ENCODE data around the gene AAGAB.
"Not testable (repeated sequence)": the region's sequence is repeated elsewhere in the genome, so short reads cannot be mapped to it uniquely, and the experiment has no call there.

AAGAB gene

DNA sequence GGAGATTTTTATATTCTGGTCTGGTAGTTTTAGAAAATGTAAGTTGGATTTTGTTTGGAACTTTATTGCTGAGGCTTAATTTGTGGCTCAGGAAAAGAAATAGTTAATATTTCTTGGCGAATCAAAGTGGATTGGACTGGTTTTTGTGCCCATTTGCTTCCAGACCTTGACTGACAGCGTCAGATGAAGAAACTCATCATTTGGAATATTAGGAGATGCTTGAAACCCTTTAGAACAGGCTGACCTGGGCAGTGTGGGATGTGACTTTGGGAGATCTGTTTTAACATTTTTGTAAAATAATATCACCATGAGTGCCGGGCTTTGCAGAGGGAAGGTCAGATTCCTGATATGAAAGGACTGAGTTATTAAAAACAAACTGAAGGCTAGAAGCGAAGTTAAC is 83.0 kb downstream of the AAGAB start:
- no peak for DNase-seq (ENCODE audit: low spot score)

- DNase-seq (ENCODE audit: low spot score), result no peak
Observed at GRCh38 chr15:67170143-67170925, 84.1 kb downstream of the AAGAB start.

DNA sequence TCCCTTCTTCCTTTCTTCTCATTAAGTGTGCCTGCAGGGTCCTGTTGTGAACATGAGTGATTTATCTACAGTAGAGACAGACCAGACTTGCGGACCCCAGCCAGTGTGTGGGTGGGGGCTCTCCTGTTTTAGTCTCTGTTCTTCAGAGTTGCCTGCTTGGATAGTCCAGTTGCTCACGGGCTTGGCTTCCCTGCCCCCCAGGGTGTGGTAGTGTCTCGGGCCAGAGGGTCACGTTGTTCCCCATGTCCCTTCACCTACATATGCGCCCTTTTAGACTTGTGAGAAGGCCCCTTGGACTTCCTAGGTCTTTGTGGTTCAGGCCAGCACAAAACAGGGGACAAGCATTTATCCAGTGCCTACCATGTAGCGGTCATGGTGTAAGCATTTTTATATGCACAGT is 85.8 kb downstream of the AAGAB start:
- DNase-seq (ENCODE audit: low spot score), result no peak

DNA sequence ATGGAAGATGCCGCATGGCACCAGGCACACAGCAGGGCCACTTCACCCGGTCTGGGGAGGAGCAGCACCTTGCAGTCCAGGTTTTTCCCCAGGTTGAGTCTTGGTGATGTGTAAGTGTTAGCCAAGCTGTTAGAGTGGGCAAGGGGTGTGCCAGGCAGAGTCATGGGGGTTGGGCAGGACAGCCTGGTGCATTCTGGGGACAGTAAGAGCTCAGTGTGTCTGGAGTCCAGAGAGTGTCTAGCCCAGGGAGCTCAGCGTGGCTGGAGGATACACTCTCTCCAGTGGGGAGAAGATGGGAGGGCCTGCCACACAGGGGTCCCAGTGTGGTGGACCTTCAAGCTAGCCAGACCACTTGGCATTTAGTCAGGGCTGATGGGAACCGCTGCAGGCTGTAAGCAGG is 87.4 kb downstream of the AAGAB start:
- no peak for DNase-seq (ENCODE audit: low spot score)

- no peak for DNase-seq (ENCODE audit: low spot score)
Observed at GRCh38 chr15:67166280-67167009, 88.0 kb downstream of the AAGAB start.

DNA sequence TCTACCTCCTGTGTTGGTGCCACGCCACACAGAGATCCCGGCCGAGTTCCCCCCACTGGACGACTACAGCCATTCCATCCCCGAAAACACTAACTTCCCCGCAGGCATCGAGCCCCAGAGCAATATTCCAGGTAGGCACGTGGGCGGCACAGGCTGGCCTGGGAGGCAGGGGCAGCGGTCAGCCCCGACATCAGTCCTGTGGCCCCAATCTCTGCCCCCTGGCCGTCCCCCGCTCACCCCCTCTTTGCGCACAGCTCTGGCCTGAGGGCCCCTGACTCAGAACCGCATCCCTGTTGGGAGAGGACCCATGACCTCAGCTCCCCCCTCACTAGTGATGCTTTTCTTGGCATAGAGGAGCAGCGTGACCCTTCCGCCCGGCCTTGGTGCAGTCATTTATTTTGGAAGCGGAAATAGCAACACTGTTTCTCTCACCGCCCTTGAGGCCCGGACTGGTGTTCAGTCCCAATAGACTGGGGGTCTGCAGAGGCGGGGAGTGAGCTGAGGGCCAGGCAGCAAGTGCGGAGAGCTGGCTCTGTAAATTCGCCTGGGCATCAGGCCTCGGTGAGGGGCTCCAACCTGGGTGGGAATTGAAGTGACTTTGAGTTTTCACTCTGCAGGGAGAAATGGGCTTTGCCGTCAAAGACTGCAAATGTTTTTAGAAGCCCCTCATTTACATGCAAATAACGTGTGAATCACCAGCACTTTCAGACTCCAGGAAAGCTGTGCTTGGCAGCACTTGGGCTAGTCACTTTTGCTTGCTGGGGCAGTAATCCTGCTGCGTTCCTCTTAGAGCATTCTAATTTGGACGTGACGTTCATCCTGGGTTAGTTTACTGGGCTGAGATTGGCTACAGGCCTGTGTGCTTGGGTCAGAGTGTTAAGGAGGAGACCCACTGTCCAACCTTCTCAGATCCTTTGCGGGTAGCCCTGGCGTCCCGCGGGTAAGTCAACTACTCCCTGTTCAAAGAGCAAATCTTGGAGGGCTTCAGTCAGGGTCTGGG is 88.9 kb downstream of the AAGAB start:
- no peak for DNase-seq (ENCODE audit: low spot score)

DNA sequence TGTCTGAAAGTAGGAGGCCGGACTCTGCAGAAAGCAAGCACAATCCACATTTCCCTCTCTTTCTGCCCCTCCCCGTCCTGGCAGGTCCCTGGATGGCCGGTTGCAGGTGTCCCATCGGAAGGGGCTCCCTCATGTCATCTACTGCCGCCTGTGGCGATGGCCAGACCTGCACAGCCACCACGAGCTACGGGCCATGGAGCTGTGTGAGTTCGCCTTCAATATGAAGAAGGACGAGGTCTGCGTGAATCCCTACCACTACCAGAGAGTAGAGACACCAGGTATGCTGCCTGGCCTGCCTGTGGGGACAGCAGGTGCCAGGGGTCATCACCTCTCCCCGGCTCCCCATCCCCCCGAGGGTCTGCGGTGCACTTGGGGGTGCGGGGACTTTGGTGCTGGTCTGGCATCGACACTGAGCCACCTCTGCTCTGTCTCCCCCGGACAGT is 89.6 kb downstream of the AAGAB start:
- no peak for DNase-seq (ENCODE audit: low spot score)

DNA sequence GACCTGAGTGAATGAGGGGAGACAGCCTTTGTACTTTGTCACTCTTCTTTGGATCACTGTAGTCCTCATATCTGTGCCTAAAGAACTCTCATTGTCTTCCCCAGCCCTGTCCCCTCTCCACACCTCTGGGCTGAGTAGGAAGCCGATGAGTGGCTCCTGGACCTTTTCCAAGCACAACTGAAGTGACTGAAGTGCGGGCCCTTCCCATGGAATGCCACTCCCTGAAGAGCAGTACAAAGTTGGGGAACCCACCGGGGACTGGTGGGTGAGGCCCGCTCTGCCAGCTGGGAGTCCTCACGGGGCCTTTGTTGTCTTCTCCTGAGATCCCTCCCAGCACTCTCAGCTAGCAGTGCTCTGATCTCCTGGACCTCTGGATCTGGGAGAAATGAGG is 90.1 kb downstream of the AAGAB start:
- no peak for DNase-seq (ENCODE audit: low spot score)

DNA sequence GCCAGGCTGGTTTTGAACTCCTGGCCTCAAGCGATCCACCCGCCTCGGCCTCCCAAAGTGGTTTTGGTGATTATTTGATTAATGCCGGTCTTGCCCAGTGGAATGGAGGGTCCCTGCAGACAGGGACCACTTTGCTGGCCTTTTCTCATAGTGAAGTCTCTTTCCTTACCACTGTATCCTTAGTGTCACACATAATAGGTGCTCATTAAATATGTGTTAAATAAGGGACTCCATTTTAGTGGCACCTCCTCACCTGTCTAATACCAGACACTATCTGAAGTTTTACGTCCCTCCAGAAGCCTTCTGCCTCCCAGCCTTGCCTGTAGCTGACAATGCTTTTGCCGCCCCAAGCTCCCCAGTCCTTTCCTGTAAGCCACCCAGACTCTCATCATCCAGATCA is 91.3 kb downstream of the AAGAB start:
- DNase-seq (ENCODE audit: low spot score), result no peak

- no peak for DNase-seq (ENCODE audit: low spot score)
Observed at GRCh38 chr15:67161881-67162280, 92.6 kb downstream of the AAGAB start.

DNA sequence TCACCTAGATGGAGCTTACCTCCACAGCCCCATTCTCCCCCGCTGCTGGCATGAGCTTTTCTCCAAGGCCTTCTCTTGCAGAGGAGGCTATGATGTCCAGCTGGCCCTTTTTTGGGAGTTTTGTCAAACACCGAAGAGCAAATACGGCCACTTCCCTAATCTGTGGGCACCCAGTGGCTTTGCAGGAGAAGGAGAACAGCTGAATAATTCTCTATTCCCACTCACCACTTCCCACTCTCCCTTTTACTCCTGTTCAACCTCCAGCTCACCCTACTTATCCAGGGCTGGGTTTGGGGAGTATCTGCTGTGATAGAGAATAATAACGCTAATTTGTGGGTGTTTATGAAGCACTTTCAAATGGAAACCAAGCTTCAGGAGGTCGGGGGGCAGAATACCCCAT is 93.0 kb downstream of the AAGAB start:
- DNase-seq (ENCODE audit: low spot score), result no peak

GRCh38 chr15:67158367-67158766 is 96.1 kb downstream of the AAGAB start:
- no peak for DNase-seq (ENCODE audit: low spot score)

DNA sequence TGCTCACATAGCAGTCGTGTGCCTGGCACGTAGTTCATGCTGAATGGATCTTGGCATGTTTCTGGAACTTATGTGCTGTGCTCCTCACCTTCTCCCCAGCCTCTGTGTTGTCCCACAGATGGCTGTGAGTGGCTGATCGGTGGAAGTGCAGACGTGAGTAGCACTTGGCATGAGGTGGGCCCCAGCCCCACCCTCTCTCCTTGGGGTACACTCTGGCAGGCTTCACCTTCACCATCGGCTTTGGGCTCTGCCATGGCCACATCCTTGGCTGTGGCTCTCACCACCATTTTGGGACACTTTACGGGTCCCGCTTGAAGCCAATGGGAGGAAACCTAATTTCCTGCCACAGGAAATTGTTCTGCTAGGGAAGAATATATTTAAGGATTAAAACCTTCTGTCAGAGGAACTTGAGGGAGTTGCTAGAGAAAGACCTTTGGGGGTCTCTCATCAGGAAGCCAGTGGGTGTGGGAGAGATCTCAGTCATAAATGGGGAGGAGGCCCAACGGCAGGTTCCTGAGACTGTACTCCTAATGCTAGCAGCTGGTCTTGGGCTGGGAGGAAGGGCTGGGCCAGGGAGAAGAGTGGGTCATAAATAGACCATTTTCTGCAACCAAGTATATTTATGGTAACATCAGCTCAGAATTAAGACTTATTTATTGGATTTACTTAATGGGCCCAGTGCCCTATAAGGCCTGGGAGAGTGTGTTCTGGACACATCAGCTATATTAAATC is 96.8 kb downstream of the AAGAB start:
- no peak for DNase-seq (ENCODE audit: low spot score)

DNA sequence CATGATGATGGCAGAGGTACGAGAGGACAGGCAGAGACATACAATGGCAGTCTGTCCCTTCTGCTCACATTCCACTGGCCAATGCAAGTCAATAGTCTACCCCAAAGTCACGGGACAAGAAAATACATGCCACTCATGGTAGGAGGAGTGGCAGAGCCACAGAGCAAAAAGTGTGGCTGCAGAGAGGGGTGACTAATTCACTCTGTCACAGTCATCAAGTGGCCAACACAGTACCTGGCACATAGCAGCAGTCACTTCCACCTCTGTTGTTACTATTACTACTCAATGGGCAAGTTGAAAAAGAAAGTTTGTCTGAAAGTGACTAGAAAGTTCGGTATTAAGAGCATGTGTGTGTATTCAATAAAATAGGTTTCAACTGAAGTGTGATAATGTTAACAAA is 97.6 kb downstream of the AAGAB start:
- DNase-seq (ENCODE audit: low spot score), result no peak

GRCh38 chr15:67156426-67156825 is 98.0 kb downstream of the AAGAB start:
- no peak for DNase-seq (ENCODE audit: low spot score)

- no peak for DNase-seq (ENCODE audit: low spot score)
Observed at GRCh38 chr15:67154249-67154648, 100.2 kb downstream of the AAGAB start.

DNA sequence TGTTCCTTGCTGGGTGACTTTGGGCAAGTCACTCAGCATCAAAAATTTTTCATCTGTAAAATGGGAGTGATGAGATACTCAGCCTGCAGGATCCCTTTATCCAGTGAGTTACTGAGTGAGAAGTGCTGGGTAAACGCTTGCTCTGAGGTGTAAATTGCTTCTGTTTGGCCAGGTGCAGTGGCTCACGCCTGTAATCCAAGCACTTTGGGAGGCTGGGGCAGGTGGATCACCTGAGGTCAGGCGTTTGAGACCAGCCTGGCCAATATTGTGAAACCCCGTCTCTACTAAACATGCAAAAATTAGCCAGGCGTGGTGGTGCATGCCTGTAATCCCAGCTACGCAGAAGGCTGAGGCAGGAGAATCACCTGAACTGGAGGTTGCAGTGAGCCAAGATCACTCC is 101.4 kb downstream of the AAGAB start:
- DNase-seq (ENCODE audit: low spot score), result not testable (repeated sequence)

DNA sequence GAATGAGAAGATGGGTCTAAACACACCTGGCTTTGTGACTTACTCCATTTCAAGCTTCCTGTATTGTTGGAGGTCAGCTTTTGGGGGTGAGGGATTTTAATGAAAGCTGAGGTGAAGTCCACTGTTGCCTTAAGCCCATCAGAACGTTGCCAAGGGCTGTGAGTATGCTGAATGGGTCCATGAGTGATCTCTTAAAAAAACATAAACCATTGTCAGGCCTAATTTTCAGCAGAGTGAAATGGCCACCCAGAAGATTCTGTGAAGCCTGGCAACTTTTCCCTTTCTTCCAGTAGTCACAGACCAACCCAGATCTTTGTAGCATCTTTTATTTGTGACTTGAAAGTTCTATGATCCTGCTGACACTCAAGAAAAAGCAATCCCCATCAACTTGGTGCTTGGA is 102.0 kb downstream of the AAGAB start:
- no peak for DNase-seq (ENCODE audit: low spot score)

Measured in AG20443 (cell line).